Measurements from ENCODE around the gene BMPR1A.

GRCh38 chr10:86868353-86868752 lies 111.9 kb downstream of the BMPR1A start:
- TF ChIP-seq, protein P1, sequence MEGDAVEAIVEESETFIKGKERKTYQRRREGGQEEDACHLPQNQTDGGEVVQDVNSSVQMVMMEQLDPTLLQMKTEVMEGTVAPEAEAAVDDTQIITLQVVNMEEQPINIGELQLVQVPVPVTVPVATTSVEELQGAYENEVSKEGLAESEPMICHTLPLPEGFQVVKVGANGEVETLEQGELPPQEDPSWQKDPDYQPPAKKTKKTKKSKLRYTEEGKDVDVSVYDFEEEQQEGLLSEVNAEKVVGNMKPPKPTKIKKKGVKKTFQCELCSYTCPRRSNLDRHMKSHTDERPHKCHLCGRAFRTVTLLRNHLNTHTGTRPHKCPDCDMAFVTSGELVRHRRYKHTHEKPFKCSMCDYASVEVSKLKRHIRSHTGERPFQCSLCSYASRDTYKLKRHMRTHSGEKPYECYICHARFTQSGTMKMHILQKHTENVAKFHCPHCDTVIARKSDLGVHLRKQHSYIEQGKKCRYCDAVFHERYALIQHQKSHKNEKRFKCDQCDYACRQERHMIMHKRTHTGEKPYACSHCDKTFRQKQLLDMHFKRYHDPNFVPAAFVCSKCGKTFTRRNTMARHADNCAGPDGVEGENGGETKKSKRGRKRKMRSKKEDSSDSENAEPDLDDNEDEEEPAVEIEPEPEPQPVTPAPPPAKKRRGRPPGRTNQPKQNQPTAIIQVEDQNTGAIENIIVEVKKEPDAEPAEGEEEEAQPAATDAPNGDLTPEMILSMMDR (IDR thresholded peaks at IDR 0.05): no peak
- TF ChIP-seq POLR2A (IDR thresholded peaks at IDR 0.05): no peak
